Coronary artery (tissue), 2 donors: ENCODE results near the gene FADS3.
A peak's percentile ranks its signal among the peaks of the same experiment; 100 is the strongest.

Experiments used
- DNase-seq: peaks from one replicate; pipeline ENCODE4 v3.0.0-alpha.2; 2017; ENCODE audit warnings: low spot score
- H3K27ac ChIP-seq, 2 donors: fragments of 200-600 bp; sonication (generic); one replicate each; pipeline ENCODE4 v1.5.1; 2016 to 2019
- H3K4me3 ChIP-seq: fragments of 200-600 bp; sonication (generic); 2 replicates; pipeline ENCODE4 v1.5.1; 2016; ENCODE audit warnings: mild to moderate bottlenecking, moderate library complexity
- TF ChIP-seq, protein P1 (sequence below): fragments of 200-600 bp; sonication (generic); IDR thresholded peaks from one replicate; pipeline ENCODE4 v1.5.1; 2019; ENCODE audit warnings: antibody characterized with exemption

Gene FADS3

DNA sequence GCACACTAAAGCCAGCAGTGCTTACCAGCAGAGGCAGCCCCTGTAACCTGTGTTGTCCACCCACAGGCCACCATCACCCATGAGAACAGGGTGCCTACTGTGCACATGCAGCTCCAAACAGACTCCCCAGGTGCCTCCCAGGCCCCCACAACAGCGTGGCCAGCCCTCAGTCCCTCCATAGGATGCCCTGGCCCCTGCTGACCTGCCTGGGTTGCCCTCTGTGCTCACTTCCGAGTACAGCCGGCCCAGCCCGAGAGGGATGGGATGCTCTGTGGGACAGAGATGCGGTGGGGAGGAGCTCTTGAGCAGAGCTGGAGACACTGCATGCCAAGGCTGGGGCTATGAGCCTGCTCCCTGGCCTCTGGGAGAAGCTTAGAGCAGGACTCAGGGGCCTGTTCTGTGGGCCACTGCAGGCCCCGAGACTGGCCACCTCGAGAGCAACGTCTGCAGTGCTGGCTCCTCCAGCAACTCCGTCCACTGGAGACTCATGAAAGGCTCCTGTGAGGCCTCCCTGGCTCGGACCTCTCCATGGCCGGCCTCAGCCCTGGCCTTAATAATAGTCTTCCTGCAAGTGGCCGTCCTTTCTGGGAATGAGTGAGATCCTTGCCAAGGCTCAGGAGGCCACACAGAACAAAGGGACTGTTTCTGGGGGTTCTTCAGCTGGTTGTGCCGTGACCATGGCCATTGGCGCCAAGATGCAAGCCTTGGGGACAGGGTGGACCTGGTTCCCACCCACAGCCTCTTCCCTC, 36.2 kb downstream of the FADS3 start:
- Histone ChIP-seq H3K27ac (no peak overlapping the region), H3K4me3 (no peak overlapping the region)
- DNase-seq: no peak
- TF ChIP-seq, protein P1, sequence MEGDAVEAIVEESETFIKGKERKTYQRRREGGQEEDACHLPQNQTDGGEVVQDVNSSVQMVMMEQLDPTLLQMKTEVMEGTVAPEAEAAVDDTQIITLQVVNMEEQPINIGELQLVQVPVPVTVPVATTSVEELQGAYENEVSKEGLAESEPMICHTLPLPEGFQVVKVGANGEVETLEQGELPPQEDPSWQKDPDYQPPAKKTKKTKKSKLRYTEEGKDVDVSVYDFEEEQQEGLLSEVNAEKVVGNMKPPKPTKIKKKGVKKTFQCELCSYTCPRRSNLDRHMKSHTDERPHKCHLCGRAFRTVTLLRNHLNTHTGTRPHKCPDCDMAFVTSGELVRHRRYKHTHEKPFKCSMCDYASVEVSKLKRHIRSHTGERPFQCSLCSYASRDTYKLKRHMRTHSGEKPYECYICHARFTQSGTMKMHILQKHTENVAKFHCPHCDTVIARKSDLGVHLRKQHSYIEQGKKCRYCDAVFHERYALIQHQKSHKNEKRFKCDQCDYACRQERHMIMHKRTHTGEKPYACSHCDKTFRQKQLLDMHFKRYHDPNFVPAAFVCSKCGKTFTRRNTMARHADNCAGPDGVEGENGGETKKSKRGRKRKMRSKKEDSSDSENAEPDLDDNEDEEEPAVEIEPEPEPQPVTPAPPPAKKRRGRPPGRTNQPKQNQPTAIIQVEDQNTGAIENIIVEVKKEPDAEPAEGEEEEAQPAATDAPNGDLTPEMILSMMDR: no peak

DNA sequence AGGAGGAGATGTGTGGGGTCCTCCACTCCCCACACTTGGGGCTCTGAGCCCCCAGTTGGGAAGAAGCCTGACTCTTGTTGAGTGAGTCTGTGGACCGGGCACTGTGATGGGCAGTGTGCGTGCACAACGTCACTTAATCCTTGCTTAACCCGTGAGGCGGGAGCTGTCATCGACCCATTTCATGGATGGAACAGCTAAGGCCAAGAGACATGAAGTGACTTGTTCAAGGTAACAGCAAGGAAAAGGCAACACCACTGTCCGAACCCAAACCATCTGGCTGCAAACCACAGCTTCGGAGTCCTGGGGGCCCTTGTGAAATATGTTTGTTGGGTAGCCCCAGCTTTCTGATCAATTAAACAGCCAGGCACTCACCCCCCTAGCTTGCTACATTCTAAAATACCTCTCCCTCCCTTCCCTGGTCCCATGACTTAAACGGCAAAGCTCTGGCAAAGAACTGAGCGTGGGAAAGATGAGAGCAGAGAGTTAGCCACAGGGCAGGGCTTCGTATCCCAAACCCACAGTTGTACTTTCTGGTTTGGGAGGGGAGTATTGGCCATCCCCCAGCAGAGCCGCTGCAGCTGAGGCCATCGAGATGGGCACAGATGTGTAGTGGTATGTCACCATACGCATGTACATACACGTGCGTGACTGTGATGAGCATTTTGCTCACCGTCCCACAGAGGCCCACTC, 37.0 kb downstream of the FADS3 start:
- Histone ChIP-seq H3K27ac (no peak overlapping the region), H3K4me3 (no peak overlapping the region)
- TF ChIP-seq, protein P1: no peak
- DNase-seq: no peak

DNA sequence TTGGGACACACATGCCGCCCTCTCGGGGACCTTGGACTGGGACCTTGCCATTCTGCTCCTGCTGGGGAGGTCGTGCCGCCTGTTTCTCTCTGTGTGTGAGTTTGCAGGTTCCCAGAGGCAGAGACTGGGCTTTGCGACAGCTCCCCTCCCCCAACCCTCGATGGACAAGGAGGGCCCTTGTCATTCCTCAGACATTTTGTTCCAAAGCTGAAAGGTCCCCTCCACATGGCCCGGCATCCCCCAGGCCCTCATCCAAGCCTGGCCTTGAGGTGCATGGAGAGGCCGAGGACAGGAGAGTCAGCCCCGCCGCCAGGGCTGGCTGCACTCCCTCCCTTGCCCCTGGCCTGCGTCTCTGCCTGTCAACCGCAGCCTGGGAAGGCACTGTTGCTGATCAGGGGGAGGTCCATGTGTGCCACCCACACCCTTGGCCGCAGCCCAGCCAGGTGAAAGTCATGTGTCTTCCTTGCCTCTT, 37.6 kb downstream of the FADS3 start:
- TF ChIP-seq, protein P1: no peak
- H3K27ac ChIP-seq: no peak overlapping the region
- no peak for DNase-seq
- H3K4me3 ChIP-seq: no peak overlapping the region

DNA sequence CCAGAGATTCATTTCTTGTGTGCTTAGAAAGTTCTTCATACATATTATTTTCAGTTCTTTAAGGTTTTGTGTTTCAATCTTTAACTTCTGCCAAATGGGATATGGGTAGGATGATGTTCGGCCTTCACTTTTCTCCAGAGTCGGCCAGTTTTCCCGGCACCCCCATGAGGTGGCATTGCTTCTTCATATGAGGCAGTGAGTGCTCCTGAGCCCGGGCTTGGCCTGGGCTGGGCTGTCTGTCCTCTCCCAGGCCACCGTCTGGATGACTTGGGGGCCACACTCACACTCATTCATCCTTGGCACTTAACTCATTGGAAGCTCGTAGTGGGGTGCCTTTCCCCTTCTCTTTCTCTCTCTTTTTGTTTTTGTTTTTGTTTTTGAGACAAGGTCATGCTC, 39.4 kb downstream of the FADS3 start:
- no peak for DNase-seq
- no peak overlapping the region for H3K4me3 ChIP-seq
- TF ChIP-seq, protein P1: no peak
- no peak overlapping the region for H3K27ac ChIP-seq

DNA sequence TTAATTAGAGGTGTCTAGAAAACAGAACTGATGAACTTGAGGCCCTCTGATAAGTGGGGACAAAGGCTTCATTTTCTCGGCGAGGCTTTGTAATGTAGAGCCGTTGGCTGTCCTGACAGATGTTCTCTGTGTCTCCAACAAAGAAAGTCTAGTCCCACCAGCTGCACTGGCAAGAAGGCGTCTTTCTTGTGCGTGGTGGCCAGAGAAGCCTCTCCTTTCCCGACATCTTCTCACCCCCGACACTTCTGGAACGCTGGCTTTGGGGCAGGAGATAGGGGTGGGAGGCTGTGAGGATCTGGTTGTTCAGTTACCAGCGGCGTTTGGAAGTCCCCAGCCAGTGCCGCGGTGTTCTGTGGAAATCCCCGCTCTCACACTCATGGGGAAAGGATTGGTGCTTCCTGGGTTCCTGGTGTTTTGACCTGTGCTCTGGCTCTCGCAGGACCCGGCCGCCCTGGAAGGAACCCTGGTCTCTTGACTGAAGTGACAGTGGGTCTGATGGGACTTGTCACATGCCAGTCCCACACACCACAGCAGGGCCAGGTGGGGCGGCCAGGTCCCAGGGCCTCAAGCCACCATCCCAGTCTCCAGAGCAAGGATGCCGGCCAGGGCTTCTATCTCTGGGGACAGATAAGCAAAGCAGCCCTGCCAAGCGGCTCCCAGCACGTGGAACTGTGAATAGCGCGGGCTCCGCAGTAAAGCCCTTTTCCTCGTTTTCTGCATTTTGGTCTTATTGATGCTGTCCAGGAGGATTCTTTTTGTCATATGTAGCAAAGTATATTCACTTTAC, 40.0 kb downstream of the FADS3 start:
- TF ChIP-seq, protein P1: no peak
- H3K27ac ChIP-seq: peak overlapping the region; percentile 12 to 52
- DNase-seq: no peak
- H3K4me3 ChIP-seq: no peak overlapping the region

DNA sequence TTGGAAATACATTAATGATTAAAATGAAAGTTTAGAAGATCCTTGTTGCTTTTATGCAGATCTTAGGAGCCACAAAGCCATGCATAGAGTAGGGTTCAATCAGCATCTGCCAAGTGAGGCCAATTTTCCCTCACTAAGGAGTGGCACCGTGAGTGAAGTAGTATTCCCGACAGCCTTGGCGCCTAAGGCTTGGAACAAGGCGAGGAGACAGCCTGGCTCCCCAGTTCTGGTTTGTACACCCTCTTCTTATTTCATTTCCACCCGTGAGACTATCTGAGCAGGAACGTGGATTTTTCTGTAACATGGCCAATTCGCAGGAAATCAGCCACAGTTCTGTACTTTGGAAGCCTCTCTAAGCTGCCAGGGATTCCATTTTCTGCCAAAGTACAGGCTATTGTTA, 40.7 kb downstream of the FADS3 start:
- no peak for DNase-seq
- TF ChIP-seq, protein P1: no peak
- Histone ChIP-seq H3K4me3 (no peak overlapping the region), H3K27ac (peak overlapping the region; percentile 12 to 52)
